ENCODE measurements around the gene ALOXE3.

Gene ALOXE3

GRCh38 chr17:8073627-8074484, 44.5 kb downstream of the ALOXE3 start:
- DNase-seq (ENCODE audit: low read depth in 2 of 2), result peak; percentile 69 to 71
- H3K4me3 ChIP-seq (replicated peaks in 1 of 2; ENCODE audit: low read depth in 2 of 2, low read length in 2 of 2), result no peak overlapping the region
- TF ChIP-seq CTCF (IDR thresholded peaks at IDR 0.05; ENCODE audit: low read depth, low read length), result peak; percentile 97

GRCh38 chr17:8072729-8073461, 45.4 kb downstream of the ALOXE3 start:
- DNase-seq (ENCODE audit: low read depth in 2 of 2), result no peak
- TF ChIP-seq CTCF (IDR thresholded peaks at IDR 0.05; ENCODE audit: low read depth, low read length), result no peak
- H3K4me3 ChIP-seq (replicated peaks in 1 of 2; ENCODE audit: low read depth in 2 of 2, low read length in 2 of 2), result no peak overlapping the region

- no peak for DNase-seq (ENCODE audit: low read depth in 2 of 2)
- H3K4me3 ChIP-seq (replicated peaks in 1 of 2; ENCODE audit: low read depth in 2 of 2, low read length in 2 of 2), result no peak overlapping the region
- TF ChIP-seq CTCF (IDR thresholded peaks at IDR 0.05; ENCODE audit: low read depth, low read length), result no peak
These were observed 46.0 kb downstream of the ALOXE3 start for GRCh38 chr17:8072341-8072728.

GRCh38 chr17:8071496-8071895, 46.8 kb downstream of the ALOXE3 start:
- no peak overlapping the region for H3K4me3 ChIP-seq (replicated peaks in 1 of 2; ENCODE audit: low read depth in 2 of 2, low read length in 2 of 2)
- no peak for TF ChIP-seq CTCF (IDR thresholded peaks at IDR 0.05; ENCODE audit: low read depth, low read length)
- no peak for DNase-seq (ENCODE audit: low read depth in 2 of 2)

- DNase-seq (ENCODE audit: low read depth in 2 of 2), result no peak
- TF ChIP-seq CTCF (IDR thresholded peaks at IDR 0.05; ENCODE audit: low read depth, low read length), result no peak
- no peak overlapping the region for H3K4me3 ChIP-seq (replicated peaks in 1 of 2; ENCODE audit: low read depth in 2 of 2, low read length in 2 of 2)
These were observed 48.8 kb downstream of the ALOXE3 start for GRCh38 chr17:8069587-8069860.

- peak in 1 of 2 donors; percentile 28 for DNase-seq (ENCODE audit: low read depth in 2 of 2)
- no peak for TF ChIP-seq CTCF (IDR thresholded peaks at IDR 0.05; ENCODE audit: low read depth, low read length)
- H3K4me3 ChIP-seq (replicated peaks in 1 of 2; ENCODE audit: low read depth in 2 of 2, low read length in 2 of 2), result no peak overlapping the region
These were observed 49.4 kb downstream of the ALOXE3 start for GRCh38 chr17:8068736-8069586.
